Lower lobe of right lung (tissue), 2 donors: ENCODE data around the gene UNC5C. TPM values are rescaled to one million over a fixed set of nuclear protein-coding genes. Genes with fewer than 3 reads are reported as not detected.
A peak's percentile ranks its signal among the peaks of the same experiment; 100 is the strongest.

Source experiments
- ATAC-seq, 2 donors: fragments of 200-7000 bp; cut with Tn5 transposase; one replicate each; pipeline ENCODE4 v1.9.1; 2020 to 2022; ENCODE audit warnings: mild to moderate bottlenecking in 2 of 2, moderate library complexity in 2 of 2
- DNase-seq: peaks from one replicate; pipeline ENCODE4 v3.0.0-alpha.2; 2020
- H3K27ac ChIP-seq: fragments of 200-600 bp; one replicate; pipeline ENCODE4 v1.8.0; 2022
- H3K27me3 ChIP-seq: fragments of 200-600 bp; one replicate; pipeline ENCODE4 v1.8.0; 2022; ENCODE audit warnings: low read depth
- H3K36me3 ChIP-seq: fragments of 200-600 bp; one replicate; pipeline ENCODE4 v1.8.0; 2022; ENCODE audit warnings: mild to moderate bottlenecking
- H3K4me1 ChIP-seq: fragments of 200-600 bp; one replicate; pipeline ENCODE4 v1.8.0; 2022
- H3K4me3 ChIP-seq: fragments of 200-600 bp; one replicate; pipeline ENCODE4 v1.8.0; 2022; ENCODE audit warnings: mild to moderate bottlenecking
- H3K9me3 ChIP-seq: fragments of 200-600 bp; one replicate; pipeline ENCODE4 v1.8.0; 2022
- intact Hi-C: fragments of 100-400 bp; cut with DNase I; formaldehyde crosslinking; loops from one replicate; pipeline ENCODE4 v1.11.0; 2022
- total RNA-seq: library from RNA; stranded (reverse); fragmentation: NEBNext Ultra II Directional; extraction: Animal tissue kit (Norgen Biotek cat#: 25700); gene quantifications from one replicate; pipeline ENCODE4 v1.2.1, GENCODE V29; 2021
- TF ChIP-seq, protein P1 (sequence below): fragments of 200-600 bp; IDR thresholded peaks from one replicate; pipeline ENCODE4 v1.8.0; 2022; ENCODE audit warnings: antibody characterized with exemption, mild to moderate bottlenecking
- donor health status: DM: no; HTN: yes; CAD: no; lungs with severe emphysema.

UNC5C gene
- total RNA-seq, 1 donor from 2014 or later, result 5.1 TPM

DNA sequence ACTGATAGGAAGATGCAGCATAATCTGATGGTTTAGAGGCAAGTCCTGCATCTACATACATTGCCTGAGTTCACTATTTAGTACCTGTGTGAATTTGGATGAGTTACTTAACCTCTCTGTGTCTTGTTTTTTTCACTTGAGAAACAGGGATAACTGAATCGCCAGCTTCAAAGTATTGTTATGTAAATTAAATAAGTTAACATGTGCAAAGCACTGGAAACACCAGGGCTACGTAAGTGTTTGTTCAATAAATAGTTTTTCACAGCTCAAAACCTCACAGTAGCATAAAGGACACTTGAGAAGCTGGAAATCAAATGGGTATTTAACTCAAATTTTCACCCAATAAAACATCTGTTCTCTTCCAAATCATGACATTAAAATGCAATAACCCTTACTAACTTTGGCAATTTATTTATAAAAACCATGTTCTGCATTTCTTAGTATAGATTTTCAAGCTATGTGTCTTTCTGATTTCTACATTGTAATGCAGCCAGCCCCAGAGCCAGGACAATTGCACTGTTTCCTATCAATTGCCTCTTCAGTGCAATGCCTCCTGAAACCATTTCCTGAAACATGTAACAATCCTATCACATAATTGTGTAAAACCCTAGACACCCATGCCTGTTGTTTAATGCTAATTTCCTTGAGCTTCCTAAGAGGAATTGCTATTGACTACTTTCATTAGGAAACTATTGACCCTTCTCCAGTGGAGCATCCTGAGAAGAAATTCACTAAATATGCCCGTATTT lies 177.1 kb downstream of the UNC5C start:
- no peak overlapping the region for H3K4me3 ChIP-seq
- no peak overlapping the region for H3K27ac ChIP-seq
- DNase-seq (no peak), ATAC-seq (peak in 1 of 2 donors; percentile 32)
- TF ChIP-seq, protein P1, sequence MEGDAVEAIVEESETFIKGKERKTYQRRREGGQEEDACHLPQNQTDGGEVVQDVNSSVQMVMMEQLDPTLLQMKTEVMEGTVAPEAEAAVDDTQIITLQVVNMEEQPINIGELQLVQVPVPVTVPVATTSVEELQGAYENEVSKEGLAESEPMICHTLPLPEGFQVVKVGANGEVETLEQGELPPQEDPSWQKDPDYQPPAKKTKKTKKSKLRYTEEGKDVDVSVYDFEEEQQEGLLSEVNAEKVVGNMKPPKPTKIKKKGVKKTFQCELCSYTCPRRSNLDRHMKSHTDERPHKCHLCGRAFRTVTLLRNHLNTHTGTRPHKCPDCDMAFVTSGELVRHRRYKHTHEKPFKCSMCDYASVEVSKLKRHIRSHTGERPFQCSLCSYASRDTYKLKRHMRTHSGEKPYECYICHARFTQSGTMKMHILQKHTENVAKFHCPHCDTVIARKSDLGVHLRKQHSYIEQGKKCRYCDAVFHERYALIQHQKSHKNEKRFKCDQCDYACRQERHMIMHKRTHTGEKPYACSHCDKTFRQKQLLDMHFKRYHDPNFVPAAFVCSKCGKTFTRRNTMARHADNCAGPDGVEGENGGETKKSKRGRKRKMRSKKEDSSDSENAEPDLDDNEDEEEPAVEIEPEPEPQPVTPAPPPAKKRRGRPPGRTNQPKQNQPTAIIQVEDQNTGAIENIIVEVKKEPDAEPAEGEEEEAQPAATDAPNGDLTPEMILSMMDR, result no peak
- intact Hi-C loops, result no loop called here
- no peaks in the 10 kb centered on the region for H3K4me1 ChIP-seq
- no peaks in the 10 kb centered on the region for H3K9me3 ChIP-seq
- H3K27me3 ChIP-seq, result no peaks in the 10 kb centered on the region
- no peaks in the 10 kb centered on the region for H3K36me3 ChIP-seq

DNA sequence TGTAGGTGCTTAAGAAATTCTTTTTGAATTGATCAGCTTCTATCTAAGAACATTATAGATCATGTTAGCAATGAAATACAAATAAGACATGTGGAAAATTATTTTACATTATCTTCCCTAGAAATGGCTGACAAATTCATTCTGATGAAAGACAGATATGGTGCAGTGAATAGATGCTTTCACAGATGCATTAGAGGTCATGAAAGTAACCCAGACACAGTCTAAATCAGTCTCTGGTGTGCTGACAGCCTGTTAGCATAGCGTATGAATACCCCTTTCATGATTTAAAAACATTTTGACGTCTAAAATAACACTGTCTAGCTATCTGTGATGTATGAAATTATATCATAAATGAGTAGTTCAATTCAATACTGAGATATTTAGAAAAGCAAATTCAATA lies 180.9 kb downstream of the UNC5C start:
- TF ChIP-seq, protein P1, result no peak
- ATAC-seq (no peak), DNase-seq (no peak)
- intact Hi-C loops, result no loop called here
- no peaks in the 10 kb centered on the region for H3K27me3 ChIP-seq
- no peak overlapping the region for H3K4me3 ChIP-seq
- no peaks in the 10 kb centered on the region for H3K9me3 ChIP-seq
- H3K27ac ChIP-seq, result no peak overlapping the region
- H3K36me3 ChIP-seq, result no peaks in the 10 kb centered on the region
- peaks cover 10% of the 10 kb centered on the region for H3K4me1 ChIP-seq

DNA sequence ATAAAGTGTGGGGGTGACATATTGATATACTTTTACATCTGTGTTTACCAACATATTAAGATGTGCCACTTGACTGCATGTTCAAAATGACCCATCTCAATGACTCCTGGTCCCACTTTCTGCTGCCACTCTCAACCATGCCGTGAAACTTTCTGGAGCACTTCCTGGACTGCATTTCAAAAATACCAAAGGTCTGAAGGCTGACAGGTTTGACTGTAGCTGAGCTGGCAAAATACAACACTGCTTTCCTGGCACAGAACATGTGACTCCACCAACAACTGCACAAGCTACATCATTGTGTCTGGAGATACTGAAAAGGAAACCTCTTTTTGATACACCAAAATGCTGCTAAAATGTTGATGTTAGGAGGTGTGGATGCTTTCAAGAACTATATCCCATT lies 184.8 kb downstream of the UNC5C start:
- Histone ChIP-seq H3K36me3 (no peaks in the 10 kb centered on the region), H3K27me3 (no peaks in the 10 kb centered on the region), H3K4me1 (peaks cover 16% of the 10 kb centered on the region), H3K4me3 (no peak overlapping the region), H3K9me3 (no peaks in the 10 kb centered on the region), H3K27ac (no peak overlapping the region)
- TF ChIP-seq, protein P1, result no peak
- DNase-seq (no peak), ATAC-seq (peak in 1 of 2 donors; percentile 33)
- intact Hi-C loops, result no loop called here

DNA sequence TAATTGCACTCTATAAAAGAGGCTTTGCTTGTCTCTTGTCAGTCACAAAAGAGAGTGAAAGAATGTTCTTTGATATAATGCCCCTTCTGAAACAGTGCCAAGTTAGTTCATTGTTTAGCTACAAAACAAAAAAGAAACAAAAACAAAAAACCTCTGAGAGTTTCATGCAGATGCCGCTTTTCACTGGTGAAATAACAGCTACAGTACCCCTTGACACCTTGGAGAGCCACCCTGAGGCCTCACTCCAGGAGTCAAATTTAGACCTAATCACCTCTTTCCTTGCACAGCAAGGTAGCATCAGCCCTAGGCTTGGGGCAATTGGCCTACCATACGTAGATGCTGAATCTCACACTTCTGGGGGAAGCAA lies 185.2 kb downstream of the UNC5C start:
- no peaks in the 10 kb centered on the region for H3K27me3 ChIP-seq

DNA sequence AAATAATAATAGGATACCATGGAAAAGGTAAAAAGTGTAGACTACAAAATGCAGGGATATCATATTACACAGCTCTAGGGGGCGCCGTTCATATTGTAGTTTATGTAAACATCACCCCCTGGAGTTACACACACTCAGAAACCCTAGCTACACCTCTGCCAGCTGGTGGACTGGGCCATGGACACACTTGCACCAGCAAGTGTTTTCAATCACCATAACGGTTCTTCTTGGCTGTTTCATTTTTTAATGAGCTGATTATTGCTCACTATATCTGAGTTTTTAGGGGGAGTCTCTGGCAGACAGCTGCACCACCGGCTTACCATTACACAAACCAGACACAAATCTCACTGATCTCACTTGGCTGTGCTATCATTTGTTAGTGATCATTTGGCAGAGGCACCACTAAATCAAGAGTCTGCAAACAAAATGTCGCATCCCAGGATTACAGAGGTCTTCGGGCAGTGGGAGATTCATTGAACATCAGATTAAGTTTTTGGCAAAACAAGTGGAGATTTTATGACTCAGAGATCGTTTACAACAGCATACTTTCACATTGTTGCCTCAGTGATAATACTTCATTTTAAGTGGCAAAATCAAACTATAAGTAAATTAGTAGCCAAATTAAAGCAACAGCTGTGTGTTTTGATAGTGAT lies 185.7 kb downstream of the UNC5C start:
- Histone ChIP-seq H3K4me1 (peaks cover 16% of the 10 kb centered on the region), H3K36me3 (no peaks in the 10 kb centered on the region), H3K4me3 (no peak overlapping the region), H3K9me3 (no peaks in the 10 kb centered on the region), H3K27ac (no peak overlapping the region), H3K27me3 (no peaks in the 10 kb centered on the region)
- TF ChIP-seq, protein P1, result no peak
- no peak for DNase-seq
- ATAC-seq, result no peak
- intact Hi-C loops, result no loop called here

More for the DNA sequence above, 185.2 kb downstream of the UNC5C start:
- intact Hi-C loops, result no loop called here
- no peak for DNase-seq
- H3K4me3 ChIP-seq, result no peak overlapping the region
- H3K9me3 ChIP-seq, result no peaks in the 10 kb centered on the region
- H3K36me3 ChIP-seq, result no peaks in the 10 kb centered on the region
- H3K4me1 ChIP-seq, result peaks cover 16% of the 10 kb centered on the region
- TF ChIP-seq, protein P1, result no peak
- H3K27ac ChIP-seq, result no peak overlapping the region
- no peak for ATAC-seq
